Neural crest cell (in vitro differentiated cells): ENCODE results near the gene R3HDM4. TPM values are rescaled to one million over a fixed set of nuclear protein-coding genes. Genes with fewer than 3 reads are reported as not detected.

Experiments used
- DNase-seq: peaks from one replicate; pipeline ENCODE4 v3.0.0; 2021; ENCODE audit warnings: low read depth, mixed read lengths, low spot score
- H3K27ac Mint-ChIP-seq: one replicate; pipeline ENCODE4 v1.8.0; 2021; ENCODE audit warnings: mild to moderate bottlenecking, mixed read lengths; ENCODE audit not compliant: unreplicated experiment
- H3K27me3 Mint-ChIP-seq: 2 replicates; pipeline ENCODE4 v1.8.0; 2021; ENCODE audit warnings: low read depth, mild to moderate bottlenecking, mixed read lengths
- H3K36me3 Mint-ChIP-seq: 2 replicates; pipeline ENCODE4 v1.8.0; 2021; ENCODE audit warnings: low read depth, mild to moderate bottlenecking, mixed read lengths
- H3K4me1 Mint-ChIP-seq: 2 replicates; pipeline ENCODE4 v1.8.0; 2021; ENCODE audit warnings: mixed read lengths
- H3K4me3 Mint-ChIP-seq: one replicate; pipeline ENCODE4 v1.8.0; 2021; ENCODE audit warnings: mild to moderate bottlenecking, mixed read lengths
- H3K9me3 Mint-ChIP-seq: 2 replicates; pipeline ENCODE4 v1.8.0; 2021; ENCODE audit warnings: mixed read lengths
- CTCF ChIP-seq: fragments of 200-600 bp; sonication (generic); conservative IDR thresholded peaks from 2 replicates; pipeline ENCODE4 v1.5.0; 2021; ENCODE audit warnings: antibody characterized with exemption, mild to moderate bottlenecking
- total RNA-seq: library from RNA; stranded (reverse); gene quantifications from 2 replicates; pipeline ENCODE4 v1.2.1, GENCODE V29; 2021

The R3HDM4 gene
- total RNA-seq, 1 donor from 2014 or later, result 50.9 TPM

DNA sequence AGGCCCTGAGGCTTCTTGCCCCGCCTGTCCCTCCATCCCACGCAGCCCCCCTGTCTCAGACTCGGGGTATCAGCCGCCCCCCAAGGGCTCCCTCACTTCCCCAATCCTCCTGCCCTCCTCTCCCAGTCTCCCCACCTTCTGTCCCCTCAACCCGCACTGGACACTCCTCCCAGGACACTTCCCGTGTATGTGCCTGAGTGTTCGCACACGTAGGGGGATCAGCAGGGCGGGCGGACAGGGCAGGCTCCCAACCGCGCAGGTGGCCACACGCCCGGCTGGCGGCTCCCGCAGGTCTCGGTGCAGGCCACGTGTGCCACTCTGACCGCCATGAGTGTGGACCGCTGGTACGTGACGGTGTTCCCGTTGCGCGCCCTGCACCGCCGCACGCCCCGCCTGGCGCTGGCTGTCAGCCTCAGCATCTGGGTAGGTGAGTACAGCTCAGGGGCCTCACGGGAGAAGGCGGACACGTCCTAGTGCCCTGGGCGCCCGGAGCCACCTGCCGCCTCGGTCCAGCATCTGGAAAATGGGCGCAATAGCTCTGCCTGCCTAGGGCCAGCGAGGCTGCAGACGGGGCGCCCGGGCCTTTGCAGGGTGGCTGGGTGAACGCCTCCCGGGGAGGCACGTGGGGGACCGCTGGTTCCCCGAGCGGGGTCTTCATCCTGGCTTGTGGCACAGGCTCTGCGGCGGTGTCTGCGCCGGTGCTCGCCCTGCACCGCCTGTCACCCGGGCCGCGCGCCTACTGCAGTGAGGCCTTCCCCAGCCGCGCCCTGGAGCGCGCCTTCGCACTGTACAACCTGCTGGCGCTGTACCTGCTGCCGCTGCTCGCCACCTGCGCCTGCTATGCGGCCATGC is 6.4 kb upstream of the R3HDM4 start:
- Mint-ChIP-seq H3K27ac (no peak overlapping the region), H3K4me3 (no peak overlapping the region), H3K36me3 (no peaks in the 10 kb centered on the region), H3K27me3 (peaks cover 56% of the 10 kb centered on the region), H3K9me3 (no peaks in the 10 kb centered on the region), H3K4me1 (peaks cover 8% of the 10 kb centered on the region)
- no peak for TF ChIP-seq CTCF
- DNase-seq, result no peak

- peaks cover 8% of the 10 kb centered on the region for H3K4me1 Mint-ChIP-seq
- no peaks in the 10 kb centered on the region for H3K36me3 Mint-ChIP-seq
- no peak for DNase-seq
- no peak overlapping the region for H3K27ac Mint-ChIP-seq
- no peaks in the 10 kb centered on the region for H3K9me3 Mint-ChIP-seq
- H3K27me3 Mint-ChIP-seq, result peaks cover 52% of the 10 kb centered on the region
- TF ChIP-seq CTCF, result no peak
- no peak overlapping the region for H3K4me3 Mint-ChIP-seq
Measured at GRCh38 chr19:918481-919198, 5.6 kb upstream of the R3HDM4 start.

- Mint-ChIP-seq H3K4me3 (peak overlapping the region; percentile 65), H3K4me1 (peaks cover 4% of the 10 kb centered on the region), H3K27me3 (peaks cover 48% of the 10 kb centered on the region), H3K36me3 (no peaks in the 10 kb centered on the region), H3K9me3 (no peaks in the 10 kb centered on the region), H3K27ac (no peak overlapping the region)
- TF ChIP-seq CTCF, result no peak
- DNase-seq, result no peak
Measured at GRCh38 chr19:918152-918437, 5.1 kb upstream of the R3HDM4 start.

- Mint-ChIP-seq H3K36me3 (no peaks in the 10 kb centered on the region), H3K27ac (no peak within 1 kb of the TSS), H3K4me3 (peak within 1 kb of the TSS; percentile 65), H3K4me1 (peaks cover 4% of the 10 kb centered on the region), H3K9me3 (no peaks in the 10 kb centered on the region), H3K27me3 (peaks cover 48% of the 10 kb centered on the region)
- peak; percentile 59 for TF ChIP-seq CTCF
- peak; percentile 55 for DNase-seq
Measured at GRCh38 chr19:917323-918151, 4.5 kb upstream of the R3HDM4 start, which contains the start of gene KISS1R. Gene KISS1R, plus strand, starts transcription at chr19:917333. Its CDS starts 170 bp downstream, at chr19:917503.

DNA sequence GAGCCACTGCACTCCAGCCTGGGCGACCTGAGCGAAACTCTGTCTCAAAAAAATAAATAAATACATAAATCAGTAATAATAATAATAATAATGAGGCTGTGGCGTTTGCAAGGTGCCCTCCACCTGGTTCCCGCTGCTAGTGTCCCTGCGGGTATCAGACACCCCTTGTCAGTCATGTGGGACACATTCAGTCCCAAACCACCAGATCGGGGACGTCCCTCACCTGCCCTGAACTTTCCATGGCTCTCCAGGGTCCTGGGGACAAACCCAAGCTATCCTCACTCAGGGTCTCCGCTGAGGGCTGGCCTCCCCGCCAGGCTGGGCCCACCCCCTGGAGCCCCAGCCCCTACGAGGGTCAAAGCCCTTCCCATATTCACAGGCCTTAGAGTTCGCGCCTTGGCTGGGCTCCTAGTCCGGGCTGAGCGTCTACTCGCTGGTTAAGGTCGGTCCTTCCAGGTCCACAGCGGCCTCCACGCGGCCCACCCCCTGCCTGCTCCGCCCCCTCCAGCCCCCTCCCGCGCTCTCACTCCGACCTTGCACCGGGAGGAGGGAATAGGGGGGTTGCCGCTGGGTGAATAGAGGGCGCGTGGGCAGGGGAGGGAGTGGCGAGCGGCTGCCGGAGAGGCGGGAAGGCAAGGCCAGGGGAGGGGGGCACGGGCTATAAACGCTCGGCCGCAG is 3.8 kb upstream of the R3HDM4 start:
- DNase-seq, result no peak
- Mint-ChIP-seq H3K4me1 (peaks cover 1% of the 10 kb centered on the region), H3K27ac (no peak overlapping the region), H3K27me3 (peaks cover 44% of the 10 kb centered on the region), H3K4me3 (peak overlapping the region; percentile 61), H3K36me3 (no peaks in the 10 kb centered on the region), H3K9me3 (no peaks in the 10 kb centered on the region)
- TF ChIP-seq CTCF, result no peak
